Esophagus muscularis mucosa (tissue), 3 donors: ENCODE results near the gene ACVRL1.

ENCODE experiments used
- POLR2A ChIP-seq: fragments of 450-650 bp; IDR thresholded peaks from one replicate; pipeline ENCODE4 v1.6.1; 2017; ENCODE audit warnings: antibody characterized with exemption, moderate library complexity, mild to moderate bottlenecking, low read depth
- POLR2AphosphoS5 ChIP-seq, 2 donors: sonication (generic); formaldehyde crosslinking; IDR thresholded peaks; one replicate each; pipeline ENCODE4 v1.6.1; 2017; ENCODE audit warnings: antibody characterized with exemption in 2 of 2
- TF ChIP-seq, protein P1 (sequence below), 3 experiments: fragments of 200-600 bp in 2 of 3; fragments of 450-650 bp in 1 of 3; sonication (generic) in 2 of 3; IDR thresholded peaks; one replicate each; pipeline ENCODE4 v1.5.1; 2017 to 2019; ENCODE audit warnings: antibody characterized with exemption in 3 of 3, mild to moderate bottlenecking in 2 of 3, moderate library complexity in 1 of 3

GRCh38 chr12:51962737-51963136, 55.4 kb downstream of the ACVRL1 start:
- TF ChIP-seq, protein P1, sequence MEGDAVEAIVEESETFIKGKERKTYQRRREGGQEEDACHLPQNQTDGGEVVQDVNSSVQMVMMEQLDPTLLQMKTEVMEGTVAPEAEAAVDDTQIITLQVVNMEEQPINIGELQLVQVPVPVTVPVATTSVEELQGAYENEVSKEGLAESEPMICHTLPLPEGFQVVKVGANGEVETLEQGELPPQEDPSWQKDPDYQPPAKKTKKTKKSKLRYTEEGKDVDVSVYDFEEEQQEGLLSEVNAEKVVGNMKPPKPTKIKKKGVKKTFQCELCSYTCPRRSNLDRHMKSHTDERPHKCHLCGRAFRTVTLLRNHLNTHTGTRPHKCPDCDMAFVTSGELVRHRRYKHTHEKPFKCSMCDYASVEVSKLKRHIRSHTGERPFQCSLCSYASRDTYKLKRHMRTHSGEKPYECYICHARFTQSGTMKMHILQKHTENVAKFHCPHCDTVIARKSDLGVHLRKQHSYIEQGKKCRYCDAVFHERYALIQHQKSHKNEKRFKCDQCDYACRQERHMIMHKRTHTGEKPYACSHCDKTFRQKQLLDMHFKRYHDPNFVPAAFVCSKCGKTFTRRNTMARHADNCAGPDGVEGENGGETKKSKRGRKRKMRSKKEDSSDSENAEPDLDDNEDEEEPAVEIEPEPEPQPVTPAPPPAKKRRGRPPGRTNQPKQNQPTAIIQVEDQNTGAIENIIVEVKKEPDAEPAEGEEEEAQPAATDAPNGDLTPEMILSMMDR (IDR thresholded peaks at IDR 0.05), result no peak
- no peak for TF ChIP-seq POLR2A
- TF ChIP-seq POLR2AphosphoS5 (IDR thresholded peaks at IDR 0.05), result no peak
